GM19351 (cell line): ENCODE measurements around the gene NRXN3.
"Not testable (repeated sequence)": the region's sequence is repeated elsewhere in the genome, so short reads cannot be mapped to it uniquely, and the experiment has no call there.

Experiments used
- ATAC-seq: cut with Tn5 transposase; IDR thresholded peaks from one replicate; pipeline ENCODE4 v1.9.1; 2021; ENCODE audit warnings: mild to moderate bottlenecking, moderate library complexity; ENCODE audit not compliant: unreplicated experiment

Gene NRXN3

GRCh38 chr14:79732911-79733655 is 1562.9 kb downstream of the NRXN3 start:
- ATAC-seq = no peak

DNA sequence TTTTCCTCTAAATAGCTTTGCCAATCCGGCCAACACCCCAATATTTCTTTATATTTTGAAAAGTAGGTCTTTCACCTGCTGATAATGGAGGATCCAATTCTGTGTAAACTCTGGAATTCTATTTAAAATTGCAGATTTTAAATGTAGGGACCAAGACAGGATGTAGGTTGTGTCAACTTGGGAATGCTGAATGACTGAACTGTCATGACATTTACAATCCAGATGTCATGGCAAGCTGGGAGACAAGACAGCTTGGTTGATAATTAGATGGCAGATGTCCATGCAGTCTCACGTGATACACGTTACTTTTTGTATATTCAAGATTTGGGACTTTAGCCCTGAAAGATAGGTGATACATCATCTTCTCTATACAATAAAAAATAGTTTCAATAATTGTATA is 1564.0 kb downstream of the NRXN3 start:
- ATAC-seq = no peak

DNA sequence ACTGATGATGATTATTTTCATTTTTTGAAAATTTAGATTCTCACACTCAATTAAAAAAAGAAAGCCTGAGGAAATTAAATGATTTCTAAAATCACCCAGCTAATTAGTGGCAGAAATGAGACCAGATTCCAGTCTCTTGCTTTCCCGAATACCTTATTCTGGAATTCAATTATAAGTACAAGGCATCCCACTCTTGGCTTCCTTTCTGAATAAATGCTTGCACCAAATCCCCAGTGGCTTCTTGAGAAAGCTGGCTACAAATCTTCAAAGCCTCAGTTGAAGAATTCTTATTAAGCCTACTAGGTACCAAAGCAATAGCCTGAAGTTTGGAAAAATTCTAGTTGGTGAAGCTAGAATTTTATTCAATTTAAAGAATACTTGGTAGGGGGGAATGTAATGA is 1564.5 kb downstream of the NRXN3 start:
- no peak for ATAC-seq

DNA sequence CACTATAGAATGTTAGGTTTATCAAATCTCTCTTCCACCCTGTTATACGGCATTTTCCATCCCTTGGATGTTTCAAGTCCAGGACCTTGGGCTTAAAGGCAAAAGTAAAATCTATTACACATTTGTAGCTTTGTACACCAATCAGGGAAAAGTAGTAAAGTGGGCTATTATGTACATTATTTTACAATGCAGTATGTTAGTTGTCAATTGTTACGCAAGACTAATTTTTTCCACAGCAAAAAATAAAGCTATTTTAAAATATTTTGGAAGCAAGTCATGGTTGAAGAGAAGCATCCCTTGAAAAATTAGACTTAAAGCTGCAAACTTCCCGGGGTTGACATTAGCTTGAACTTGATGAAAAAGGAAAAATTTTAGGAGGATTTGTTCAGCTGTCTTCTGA is 1564.9 kb downstream of the NRXN3 start:
- no peak for ATAC-seq

DNA sequence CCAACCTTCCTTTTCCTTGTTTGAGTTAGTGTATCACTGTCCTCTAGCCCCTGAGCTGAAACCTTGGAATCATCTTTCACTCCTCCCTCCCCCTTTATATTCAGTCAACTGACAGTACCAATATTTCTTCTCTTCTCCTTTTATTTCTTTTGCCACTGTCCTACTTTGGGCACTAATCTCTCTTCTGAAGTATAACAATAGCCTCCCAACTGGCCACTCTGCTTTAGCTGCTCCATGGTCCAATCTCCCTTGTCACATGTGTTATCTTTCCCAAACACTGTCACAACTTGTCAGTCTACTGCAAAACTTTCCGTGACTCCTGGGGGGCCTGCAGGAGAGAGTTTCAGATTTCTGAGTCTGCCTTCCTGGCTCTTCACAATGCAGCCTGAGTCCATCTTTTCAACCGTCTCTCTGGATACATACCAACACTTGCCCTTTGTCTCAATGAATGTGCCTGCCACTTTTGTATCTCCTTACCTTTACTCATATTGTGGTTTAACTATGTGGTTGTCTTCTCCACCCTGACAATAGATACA is 1570.0 kb downstream of the NRXN3 start:
- ATAC-seq = no peak

GRCh38 chr14:79742142-79742541 is 1572.0 kb downstream of the NRXN3 start:
- ATAC-seq = no peak

- ATAC-seq = no peak
Observed at GRCh38 chr14:79745046-79745445, 1574.9 kb downstream of the NRXN3 start.

GRCh38 chr14:79749065-79749464 is 1578.9 kb downstream of the NRXN3 start:
- no peak for ATAC-seq

DNA sequence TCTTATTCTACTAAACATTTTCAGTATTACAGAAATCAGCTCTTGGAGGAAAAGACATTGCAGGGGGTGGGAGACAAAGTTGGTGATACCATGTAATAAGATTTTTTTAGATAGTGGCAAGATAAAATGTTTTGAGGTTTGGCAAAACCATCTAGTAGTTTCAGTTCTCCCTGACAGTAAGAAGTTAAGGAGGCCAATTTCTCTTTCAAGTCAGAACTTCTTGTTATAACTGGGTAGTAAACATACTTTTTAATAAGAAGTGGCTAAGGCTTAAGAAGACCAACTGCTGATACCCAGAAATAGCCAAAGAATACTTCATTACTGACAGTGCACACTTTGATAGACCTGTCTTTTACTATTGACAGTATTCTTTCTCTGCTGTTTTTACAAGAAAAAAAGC is 1588.8 kb downstream of the NRXN3 start:
- ATAC-seq = no peak

DNA sequence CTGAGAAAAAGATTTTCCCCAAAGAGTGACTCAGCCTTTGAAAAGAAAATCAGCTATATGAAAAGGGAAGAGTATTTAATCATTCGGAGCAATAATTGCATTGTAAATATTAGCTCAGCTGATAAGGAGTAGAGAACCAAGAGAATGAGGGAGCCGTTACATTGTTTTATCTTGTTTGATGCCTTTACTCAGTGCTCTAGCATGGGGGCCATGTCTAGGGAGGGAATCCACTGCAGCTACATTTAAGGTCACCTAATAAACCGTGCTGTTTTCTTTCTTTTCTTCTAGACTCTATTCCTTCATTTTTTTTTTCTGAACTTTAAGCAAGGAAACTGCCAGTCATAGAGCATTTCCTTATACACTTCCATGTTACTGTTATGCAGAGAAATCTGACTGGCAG is 1594.2 kb downstream of the NRXN3 start:
- ATAC-seq = no peak

GRCh38 chr14:79766511-79766910 is 1596.3 kb downstream of the NRXN3 start:
- no peak for ATAC-seq

GRCh38 chr14:79767251-79767650 is 1597.1 kb downstream of the NRXN3 start:
- ATAC-seq = no peak

GRCh38 chr14:79767721-79768120 is 1597.5 kb downstream of the NRXN3 start:
- ATAC-seq = not testable (repeated sequence)

DNA sequence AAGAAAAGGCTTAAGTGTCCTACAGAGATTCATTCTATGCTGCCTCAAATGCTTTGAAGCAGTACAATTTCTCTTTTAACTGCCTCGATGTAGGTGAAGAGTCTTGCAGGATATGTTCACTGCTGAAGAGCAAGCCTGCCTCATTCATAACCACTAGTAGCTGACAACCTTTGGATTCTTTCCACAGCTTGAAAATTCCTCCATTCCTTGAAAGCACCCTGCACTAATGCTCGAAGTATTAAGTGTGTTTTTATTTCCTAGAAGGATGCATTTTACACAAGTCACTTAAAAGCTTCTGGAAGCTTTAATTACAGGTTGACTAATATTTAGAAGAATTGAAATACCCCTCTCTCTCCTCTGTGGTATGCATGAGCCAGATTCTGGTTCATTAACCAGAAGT is 1611.7 kb downstream of the NRXN3 start:
- ATAC-seq = no peak

- ATAC-seq = no peak
Observed at GRCh38 chr14:79783041-79783440, 1612.9 kb downstream of the NRXN3 start.

DNA sequence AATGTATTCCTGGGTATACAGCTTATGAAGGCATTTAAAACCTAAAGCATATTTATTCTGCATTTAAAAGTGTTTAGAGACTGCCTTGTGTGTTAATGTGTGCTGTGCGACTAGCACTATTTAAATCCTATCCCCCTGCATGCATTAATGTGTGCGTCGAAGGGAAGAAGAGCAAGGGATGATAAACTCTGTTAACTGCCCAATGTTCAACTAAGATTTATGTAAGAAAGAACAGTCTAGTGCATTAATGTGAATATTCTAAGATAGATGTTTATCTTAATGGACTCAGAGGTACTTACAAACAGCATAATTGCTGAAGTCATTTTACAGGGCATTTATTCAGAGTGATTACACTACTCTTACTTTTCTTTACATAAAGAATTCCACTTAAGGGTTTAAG is 1616.3 kb downstream of the NRXN3 start:
- ATAC-seq = no peak

DNA sequence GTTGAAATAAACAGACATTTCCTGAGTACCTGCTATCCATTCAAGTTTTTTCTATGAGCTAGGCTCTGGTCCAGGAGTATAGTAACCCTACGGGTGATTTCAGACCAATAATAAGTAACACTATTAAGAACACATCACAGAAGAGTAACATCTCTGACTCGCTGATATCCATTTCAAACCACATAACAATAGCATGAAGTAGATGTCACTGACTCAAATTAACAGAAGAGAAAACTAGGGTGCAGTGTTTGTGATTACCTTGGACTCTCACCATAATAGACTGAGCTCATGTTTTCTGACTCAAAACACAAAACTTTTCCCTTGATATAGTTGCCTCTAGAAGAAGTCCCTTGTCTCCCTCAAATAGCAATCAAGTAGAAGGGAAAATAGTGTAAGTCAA is 1618.2 kb downstream of the NRXN3 start:
- no peak for ATAC-seq

DNA sequence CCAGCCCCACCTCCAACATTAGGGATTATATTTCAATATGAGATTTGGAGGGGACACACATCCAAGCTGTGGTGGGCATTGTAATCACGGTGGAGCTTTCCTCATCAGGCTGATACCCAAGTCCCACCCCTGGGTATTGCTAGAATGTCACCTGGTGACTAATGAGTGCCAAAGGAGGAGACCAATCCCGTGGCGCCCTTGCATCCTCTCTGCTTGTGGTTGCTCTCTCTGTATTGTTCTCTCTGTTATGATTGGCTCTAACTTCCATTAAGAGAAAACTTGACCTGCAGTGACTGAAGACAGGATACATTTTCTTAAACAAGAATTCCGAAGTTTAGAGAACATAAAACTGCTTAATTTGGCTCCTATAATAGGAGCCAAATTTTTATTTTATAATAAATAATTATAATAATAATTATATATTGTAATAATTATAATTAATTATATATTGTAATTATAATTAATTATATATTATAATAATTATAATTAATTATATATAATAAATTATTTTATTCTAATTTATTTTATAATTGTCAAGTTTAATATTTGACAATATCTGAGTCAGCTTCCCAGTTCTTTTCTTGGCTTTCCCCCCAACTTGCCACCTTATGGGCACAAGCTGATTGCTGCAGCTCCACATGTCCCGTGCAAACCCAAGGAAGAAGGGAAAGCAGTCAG is 1621.0 kb downstream of the NRXN3 start:
- ATAC-seq = no peak

GRCh38 chr14:79802093-79802492 is 1631.9 kb downstream of the NRXN3 start:
- ATAC-seq = no peak

DNA sequence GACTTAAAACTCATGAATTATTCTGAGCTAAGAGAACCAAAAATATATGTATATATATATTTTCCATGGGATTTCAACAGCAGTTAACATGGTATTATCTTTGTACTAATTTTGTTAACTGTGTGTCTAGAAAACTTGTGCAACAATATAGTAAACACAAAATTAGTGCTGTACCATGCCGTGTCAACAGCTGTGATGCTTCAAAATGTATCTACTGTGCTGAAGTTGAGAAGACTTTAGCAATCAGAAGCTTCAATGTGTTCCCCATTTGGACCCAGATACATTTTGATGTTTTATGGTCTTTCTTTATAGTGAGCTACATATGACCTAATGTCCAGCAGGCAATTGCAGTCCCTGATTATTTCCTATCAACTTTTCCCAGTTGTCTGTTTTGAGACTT is 1635.5 kb downstream of the NRXN3 start:
- ATAC-seq = no peak

DNA sequence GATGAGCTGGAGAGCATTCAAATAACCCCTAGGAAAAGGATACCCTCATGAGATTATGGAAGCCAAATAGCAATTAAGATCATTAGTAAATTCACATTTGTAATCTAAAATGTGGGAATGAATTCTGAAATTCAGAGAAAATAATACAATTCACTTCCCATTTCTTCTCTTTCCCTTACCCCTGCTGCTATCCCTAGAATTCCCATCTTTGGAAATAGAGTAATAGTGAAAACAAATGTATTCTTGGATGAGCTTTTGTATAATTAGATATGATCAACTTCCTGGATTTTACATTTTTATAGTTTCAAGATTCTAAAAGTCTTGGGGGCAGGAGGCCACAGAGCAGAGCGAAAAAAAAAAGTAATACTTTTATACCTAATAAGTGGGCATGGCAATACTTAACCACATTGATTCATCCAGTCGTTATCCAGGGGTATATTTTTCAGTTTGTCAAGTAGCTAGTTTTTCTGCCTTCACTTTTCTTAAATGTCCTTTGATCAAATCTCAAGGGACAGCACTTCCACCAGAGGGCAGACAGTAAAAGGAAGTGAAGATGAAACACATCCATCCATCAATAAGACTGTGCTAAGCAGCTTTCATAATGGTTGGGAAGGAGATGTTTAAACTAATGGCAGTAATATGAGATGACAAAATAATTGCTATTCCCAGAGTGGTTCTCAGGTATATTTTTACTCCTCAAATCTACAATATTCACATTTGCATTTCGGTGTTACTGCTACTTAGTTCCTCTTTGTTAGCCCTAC is 1639.9 kb downstream of the NRXN3 start:
- ATAC-seq = no peak
